Uterus (tissue), 2 donors: ENCODE results near the gene RNF157.

ENCODE experiments used
- POLR2A ChIP-seq, 2 donors: fragments of 450-650 bp; IDR thresholded peaks; one replicate each; pipeline ENCODE4 v1.6.1; 2016; ENCODE audit warnings: antibody characterized with exemption in 2 of 2, mild to moderate bottlenecking in 1 of 2, moderate library complexity in 1 of 2
- TF ChIP-seq, protein P1 (sequence below), 4 experiments: fragments of 200-600 bp in 2 of 4; fragments of 450-650 bp in 2 of 4; sonication (generic) in 2 of 4; IDR thresholded peaks; one replicate each; pipeline ENCODE4 v1.5.1; 2016 to 2019; ENCODE audit warnings: antibody characterized with exemption in 4 of 4, mild to moderate bottlenecking in 2 of 4, moderate library complexity in 1 of 4

GRCh38 chr17:76142585-76143041, 97.7 kb downstream of the RNF157 start:
- TF ChIP-seq, protein P1, sequence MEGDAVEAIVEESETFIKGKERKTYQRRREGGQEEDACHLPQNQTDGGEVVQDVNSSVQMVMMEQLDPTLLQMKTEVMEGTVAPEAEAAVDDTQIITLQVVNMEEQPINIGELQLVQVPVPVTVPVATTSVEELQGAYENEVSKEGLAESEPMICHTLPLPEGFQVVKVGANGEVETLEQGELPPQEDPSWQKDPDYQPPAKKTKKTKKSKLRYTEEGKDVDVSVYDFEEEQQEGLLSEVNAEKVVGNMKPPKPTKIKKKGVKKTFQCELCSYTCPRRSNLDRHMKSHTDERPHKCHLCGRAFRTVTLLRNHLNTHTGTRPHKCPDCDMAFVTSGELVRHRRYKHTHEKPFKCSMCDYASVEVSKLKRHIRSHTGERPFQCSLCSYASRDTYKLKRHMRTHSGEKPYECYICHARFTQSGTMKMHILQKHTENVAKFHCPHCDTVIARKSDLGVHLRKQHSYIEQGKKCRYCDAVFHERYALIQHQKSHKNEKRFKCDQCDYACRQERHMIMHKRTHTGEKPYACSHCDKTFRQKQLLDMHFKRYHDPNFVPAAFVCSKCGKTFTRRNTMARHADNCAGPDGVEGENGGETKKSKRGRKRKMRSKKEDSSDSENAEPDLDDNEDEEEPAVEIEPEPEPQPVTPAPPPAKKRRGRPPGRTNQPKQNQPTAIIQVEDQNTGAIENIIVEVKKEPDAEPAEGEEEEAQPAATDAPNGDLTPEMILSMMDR (IDR thresholded peaks at IDR 0.05): no peak
- no peak for TF ChIP-seq POLR2A (IDR thresholded peaks at IDR 0.05)
